ENCODE results near the gene CDIP1.

The CDIP1 gene

GRCh38 chr16:4580250-4580649, 41.7 kb upstream of the CDIP1 start:
- Histone ChIP-seq H4K20me1 (ENCODE audit: insufficient read depth, low read length) (no peaks in the 10 kb centered on the region), H3K4me1 (ENCODE audit: insufficient read depth, low read length) (no peaks in the 10 kb centered on the region), H3K79me2 (ENCODE audit: insufficient read depth, low read length) (no peaks in the 10 kb centered on the region), H2AFZ (ENCODE audit: low read depth, low read length) (no peak overlapping the region), H3K9ac (ENCODE audit: low read depth, low read length) (no peak overlapping the region), H3K4me2 (ENCODE audit: insufficient read depth, low read length) (no peak overlapping the region), H3K36me3 (ENCODE audit: insufficient read depth, low read length) (no peaks in the 10 kb centered on the region), H3K4me3 (ENCODE audit: low read depth in 1 of 2, low read length in 2 of 2) (no peak overlapping the region), H3K9me3 (ENCODE audit: insufficient read depth, low read length, severe bottlenecking) (no peaks in the 10 kb centered on the region), H3K27me3 (ENCODE audit: insufficient read depth, low read length, poor library complexity) (no peaks in the 10 kb centered on the region), H3K27ac (ENCODE audit: low read length) (no peak overlapping the region)
- DNase-seq (no peak), ATAC-seq (ENCODE audit: insufficient read depth, low read depth) (no peak)
- TF ChIP-seq EZH2 (IDR thresholded peaks at IDR 0.05; ENCODE audit: borderline replicate concordance, low read depth, low read length, severe bottlenecking) (no peak), CTCF (IDR thresholded peaks at IDR 0.05; ENCODE audit: borderline replicate concordance, extremely low read depth, low read length, poor library complexity, severe bottlenecking) (no peak)

GRCh38 chr16:4578961-4579530, 40.5 kb upstream of the CDIP1 start:
- Histone ChIP-seq H4K20me1 (ENCODE audit: insufficient read depth, low read length) (no peaks in the 10 kb centered on the region), H3K27me3 (ENCODE audit: insufficient read depth, low read length, poor library complexity) (no peaks in the 10 kb centered on the region), H2AFZ (ENCODE audit: low read depth, low read length) (no peak overlapping the region), H3K27ac (ENCODE audit: low read length) (no peak overlapping the region), H3K79me2 (ENCODE audit: insufficient read depth, low read length) (no peaks in the 10 kb centered on the region), H3K4me2 (ENCODE audit: insufficient read depth, low read length) (no peak overlapping the region), H3K4me1 (ENCODE audit: insufficient read depth, low read length) (no peaks in the 10 kb centered on the region), H3K9ac (ENCODE audit: low read depth, low read length) (no peak overlapping the region), H3K4me3 (ENCODE audit: low read depth in 1 of 2, low read length in 2 of 2) (no peak overlapping the region), H3K36me3 (ENCODE audit: insufficient read depth, low read length) (no peaks in the 10 kb centered on the region), H3K9me3 (ENCODE audit: insufficient read depth, low read length, severe bottlenecking) (no peaks in the 10 kb centered on the region)
- DNase-seq (no peak), ATAC-seq (ENCODE audit: insufficient read depth, low read depth) (no peak)
- no peak for TF ChIP-seq EZH2 (IDR thresholded peaks at IDR 0.05; ENCODE audit: borderline replicate concordance, low read depth, low read length, severe bottlenecking)
- no peak for TF ChIP-seq CTCF (IDR thresholded peaks at IDR 0.05; ENCODE audit: borderline replicate concordance, extremely low read depth, low read length, poor library complexity, severe bottlenecking)

- Histone ChIP-seq H3K36me3 (ENCODE audit: insufficient read depth, low read length) (no peaks in the 10 kb centered on the region), H3K27ac (ENCODE audit: low read length) (no peak overlapping the region), H2AFZ (ENCODE audit: low read depth, low read length) (no peak overlapping the region), H3K79me2 (ENCODE audit: insufficient read depth, low read length) (no peaks in the 10 kb centered on the region), H4K20me1 (ENCODE audit: insufficient read depth, low read length) (no peaks in the 10 kb centered on the region), H3K4me2 (ENCODE audit: insufficient read depth, low read length) (no peak overlapping the region), H3K4me1 (ENCODE audit: insufficient read depth, low read length) (no peaks in the 10 kb centered on the region), H3K27me3 (ENCODE audit: insufficient read depth, low read length, poor library complexity) (no peaks in the 10 kb centered on the region), H3K9ac (ENCODE audit: low read depth, low read length) (no peak overlapping the region), H3K4me3 (ENCODE audit: low read depth in 1 of 2, low read length in 2 of 2) (no peak overlapping the region), H3K9me3 (ENCODE audit: insufficient read depth, low read length, severe bottlenecking) (no peaks in the 10 kb centered on the region)
- ATAC-seq (ENCODE audit: insufficient read depth, low read depth) (no peak), DNase-seq (no peak)
- TF ChIP-seq CTCF (IDR thresholded peaks at IDR 0.05; ENCODE audit: borderline replicate concordance, extremely low read depth, low read length, poor library complexity, severe bottlenecking) = no peak
- no peak for TF ChIP-seq EZH2 (IDR thresholded peaks at IDR 0.05; ENCODE audit: borderline replicate concordance, low read depth, low read length, severe bottlenecking)
These were observed 37.4 kb upstream of the CDIP1 start for GRCh38 chr16:4576008-4576407.

Data from DND-41 (cell line).